Calu3 (cell line): Measurements from ENCODE around the gene SCTR. TPM values are rescaled to one million over a fixed set of nuclear protein-coding genes. Genes with fewer than 3 reads are reported as not detected.
A peak's percentile ranks its signal among the peaks of the same experiment; 100 is the strongest.

ENCODE experiments used
- BruUV-seq: library from RNA; stranded (reverse); fragments of 400-500 nt; replicated peaks from 2 replicates; lab custom pipeline; 2021; lab: Mats Ljungman, UMichigan
- CTCF ChIA-PET: fragments of 300-600 bp; sonication (Branson Sonifier 250); formaldehyde crosslinking; loops from one replicate; lab custom pipeline; 2022; ENCODE audit warnings: antibody characterized with exemption; lab: Charles Lee
- DNase-seq: peaks from one replicate; pipeline ENCODE4 v3.0.0; 2022
- H3K27ac Mint-ChIP-seq: one replicate; pipeline ENCODE4 v1.8.0; 2022; ENCODE audit warnings: mixed read lengths; ENCODE audit not compliant: unreplicated experiment
- H3K27me3 Mint-ChIP-seq: one replicate; pipeline ENCODE4 v1.8.0; 2022; ENCODE audit warnings: mixed read lengths; ENCODE audit not compliant: unreplicated experiment
- H3K36me3 Mint-ChIP-seq: one replicate; pipeline ENCODE4 v1.8.0; 2022; ENCODE audit warnings: mild to moderate bottlenecking, moderate library complexity, mixed read lengths; ENCODE audit not compliant: insufficient read depth, unreplicated experiment
- H3K4me1 Mint-ChIP-seq: one replicate; pipeline ENCODE4 v1.8.0; 2022; ENCODE audit warnings: mild to moderate bottlenecking, low read depth, mixed read lengths; ENCODE audit not compliant: unreplicated experiment
- H3K4me3 Mint-ChIP-seq: one replicate; pipeline ENCODE4 v1.8.0; 2022; ENCODE audit warnings: mild to moderate bottlenecking, low read depth, moderate library complexity, mixed read lengths; ENCODE audit not compliant: unreplicated experiment
- H3K9me3 Mint-ChIP-seq: one replicate; pipeline ENCODE4 v1.8.0; 2022; ENCODE audit warnings: low read depth, mixed read lengths; ENCODE audit not compliant: unreplicated experiment
- intact Hi-C: fragments of 100-400 bp; cut with micrococcal nuclease; formaldehyde crosslinking; loops from one replicate; pipeline ENCODE4 v1.10.0; 2022; ENCODE audit not compliant: unreplicated experiment
- total RNA-seq: library from RNA; stranded (reverse); gene quantifications from 2 replicates; pipeline ENCODE4 v1.2.3, GENCODE V29; 2022
- TF ChIP-seq, protein P1 (sequence below): fragments of 200-600 bp; IDR thresholded peaks from one replicate; pipeline ENCODE4 v1.8.0; 2022; ENCODE audit warnings: antibody characterized with exemption; ENCODE audit not compliant: unreplicated experiment

The SCTR gene
- total RNA-seq, 1 experiment from 2014 or later = 0.85 TPM

DNA sequence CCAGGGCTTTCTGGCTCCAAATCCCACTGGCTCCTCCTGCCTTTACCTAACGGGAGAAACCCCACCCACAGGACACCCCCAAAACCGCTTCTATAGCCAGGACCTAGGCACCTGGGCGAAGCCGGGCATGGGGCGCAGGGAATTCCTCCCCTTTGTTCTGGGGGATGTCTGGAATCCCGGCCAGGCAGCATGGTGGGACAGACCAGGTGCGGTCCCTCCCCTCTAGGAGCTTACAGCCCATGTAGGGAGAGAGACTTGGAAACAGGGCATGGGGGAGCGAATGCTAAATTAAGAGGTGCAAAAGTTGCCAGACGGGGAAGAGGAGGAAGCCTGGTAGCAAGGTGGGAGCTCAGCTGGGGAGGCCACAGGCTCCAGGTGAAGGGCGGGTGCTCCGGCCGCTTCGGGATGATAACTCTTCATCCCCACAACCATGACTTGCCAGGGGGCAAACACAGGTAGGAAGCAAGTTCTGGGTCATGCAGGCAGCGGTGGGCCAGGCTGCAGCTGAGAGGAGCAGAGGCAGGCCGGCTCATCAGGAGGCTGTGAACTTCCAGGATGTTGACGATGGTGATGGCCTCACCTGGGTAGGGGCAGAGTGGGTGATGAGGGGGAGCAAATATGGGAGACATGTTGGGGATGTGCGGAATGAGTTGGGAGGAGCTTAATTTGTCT lies 91.3 kb downstream of the SCTR start:
- H3K9me3 Mint-ChIP-seq = no peaks in the 10 kb centered on the region
- H3K4me3 Mint-ChIP-seq = no peak overlapping the region
- H3K4me1 Mint-ChIP-seq = peaks cover 50% of the 10 kb centered on the region
- peaks cover 4% of the 10 kb centered on the region for H3K36me3 Mint-ChIP-seq
- intact Hi-C loops = no loop called here
- TF ChIP-seq, protein P1, sequence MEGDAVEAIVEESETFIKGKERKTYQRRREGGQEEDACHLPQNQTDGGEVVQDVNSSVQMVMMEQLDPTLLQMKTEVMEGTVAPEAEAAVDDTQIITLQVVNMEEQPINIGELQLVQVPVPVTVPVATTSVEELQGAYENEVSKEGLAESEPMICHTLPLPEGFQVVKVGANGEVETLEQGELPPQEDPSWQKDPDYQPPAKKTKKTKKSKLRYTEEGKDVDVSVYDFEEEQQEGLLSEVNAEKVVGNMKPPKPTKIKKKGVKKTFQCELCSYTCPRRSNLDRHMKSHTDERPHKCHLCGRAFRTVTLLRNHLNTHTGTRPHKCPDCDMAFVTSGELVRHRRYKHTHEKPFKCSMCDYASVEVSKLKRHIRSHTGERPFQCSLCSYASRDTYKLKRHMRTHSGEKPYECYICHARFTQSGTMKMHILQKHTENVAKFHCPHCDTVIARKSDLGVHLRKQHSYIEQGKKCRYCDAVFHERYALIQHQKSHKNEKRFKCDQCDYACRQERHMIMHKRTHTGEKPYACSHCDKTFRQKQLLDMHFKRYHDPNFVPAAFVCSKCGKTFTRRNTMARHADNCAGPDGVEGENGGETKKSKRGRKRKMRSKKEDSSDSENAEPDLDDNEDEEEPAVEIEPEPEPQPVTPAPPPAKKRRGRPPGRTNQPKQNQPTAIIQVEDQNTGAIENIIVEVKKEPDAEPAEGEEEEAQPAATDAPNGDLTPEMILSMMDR = no peak
- H3K27ac Mint-ChIP-seq = no peak overlapping the region
- DNase-seq = no peak
- CTCF ChIA-PET = no interaction called here
- peaks cover 5% of the 10 kb centered on the region for H3K27me3 Mint-ChIP-seq
- no TSS peak for BruUV-seq

DNA sequence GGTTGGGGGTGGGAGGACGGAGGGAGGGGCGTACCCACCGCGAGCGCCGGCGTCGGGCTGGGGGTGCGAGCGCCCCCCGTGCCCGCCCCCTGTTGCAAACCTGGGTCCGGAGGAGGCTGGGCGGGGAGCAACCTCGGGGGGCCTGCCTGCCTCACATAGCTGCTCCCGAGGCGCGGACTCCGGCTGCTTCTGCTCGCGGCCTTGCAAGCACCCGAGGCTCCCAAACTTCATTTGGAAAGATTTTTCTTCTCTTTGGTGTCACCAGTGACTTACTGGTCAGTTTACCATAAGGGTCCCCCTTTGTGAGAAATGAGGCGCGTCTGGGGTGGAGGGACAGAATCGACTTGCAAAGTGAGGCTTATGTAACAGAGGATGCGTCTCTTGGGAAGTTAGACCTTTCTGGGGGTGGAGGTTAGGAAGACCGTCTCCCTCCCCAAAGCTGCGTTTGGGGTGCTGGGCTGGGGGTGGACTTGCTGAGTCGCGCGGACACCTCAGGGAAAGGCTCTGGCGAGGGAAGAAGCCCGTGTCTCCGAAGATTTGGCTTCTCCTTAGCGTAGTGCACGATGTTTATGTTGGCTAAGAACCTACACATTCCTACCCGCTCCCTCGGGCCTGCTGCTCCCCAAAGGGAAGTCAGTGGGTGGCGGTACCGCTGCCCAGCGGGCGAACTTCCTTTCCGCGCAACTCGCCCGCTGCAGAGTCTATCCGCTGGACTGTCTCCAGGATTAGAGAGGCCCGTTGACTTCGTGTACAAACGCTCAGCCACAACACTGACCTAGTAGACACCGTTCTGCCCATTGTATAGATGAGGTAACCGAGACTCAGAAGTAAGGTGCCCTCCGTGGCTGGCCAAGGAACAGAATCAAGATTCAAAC lies 92.1 kb downstream of the SCTR start:
- no TSS peak for BruUV-seq
- intact Hi-C loops = no loop called here
- DNase-seq = no peak
- H3K27ac Mint-ChIP-seq = no peak overlapping the region
- H3K4me1 Mint-ChIP-seq = peaks cover 57% of the 10 kb centered on the region
- H3K4me3 Mint-ChIP-seq = peak overlapping the region; percentile 47
- H3K9me3 Mint-ChIP-seq = no peaks in the 10 kb centered on the region
- TF ChIP-seq, protein P1 = no peak
- H3K27me3 Mint-ChIP-seq = peaks cover 13% of the 10 kb centered on the region
- CTCF ChIA-PET = interaction anchor here (0.7 to 1.1 kb wide), 2 partner anchors 12 to 45 kb away, joined by 3 to 7 read pairs; no protein-coding TSS in a partner anchor
- peaks cover 4% of the 10 kb centered on the region for H3K36me3 Mint-ChIP-seq

DNA sequence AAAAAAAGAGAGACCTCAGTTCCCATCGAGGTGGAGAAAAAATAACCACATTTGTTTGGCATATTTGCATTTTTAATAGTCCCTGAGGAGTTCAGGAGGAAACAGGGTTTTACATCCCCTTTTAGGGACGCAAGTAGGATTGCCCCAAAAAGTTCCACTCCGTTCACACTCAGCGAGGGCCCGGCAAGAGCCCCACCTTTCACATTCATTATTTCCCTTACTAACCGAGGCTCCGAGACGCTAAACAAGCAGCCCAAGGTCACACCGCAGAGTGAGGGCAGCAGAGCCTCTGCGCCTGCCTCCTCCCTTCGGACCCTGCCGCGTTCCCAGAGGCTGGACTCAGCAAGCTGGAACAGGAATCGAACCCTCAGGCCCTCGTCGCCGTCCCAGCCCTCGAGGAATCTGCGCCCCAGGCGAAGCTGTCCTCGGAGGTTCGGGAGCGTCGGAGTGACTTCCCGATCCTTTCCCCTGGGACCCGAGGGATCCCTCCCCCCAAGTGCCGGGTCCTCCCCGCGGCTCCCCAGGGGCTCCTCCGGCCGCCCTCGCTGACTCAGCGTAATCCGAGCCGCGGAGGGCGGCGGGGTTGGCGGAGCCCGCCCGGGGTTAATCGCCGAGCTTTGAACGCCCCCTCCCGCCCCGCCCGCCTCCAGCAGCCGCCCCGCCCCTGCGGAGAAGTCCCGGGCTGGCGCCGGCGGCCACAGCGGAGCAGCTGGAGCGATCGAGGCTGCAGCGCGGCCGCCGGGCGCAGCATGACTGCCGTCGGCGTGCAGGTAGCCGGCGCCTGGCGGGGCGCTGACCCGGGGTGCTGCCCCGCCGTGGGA lies 92.9 kb downstream of the SCTR start, which contains the start of gene TMEM37:
Gene TMEM37, plus strand, starts transcription at position 700 of the 821 bp plus-strand sequence. Its CDS starts 50 bp downstream, at position 750.
- TF ChIP-seq, protein P1 = no peak
- Mint-ChIP-seq H3K27me3 (peaks cover 21% of the 10 kb centered on the region), H3K4me1 (peaks cover 66% of the 10 kb centered on the region), H3K9me3 (no peaks in the 10 kb centered on the region), H3K36me3 (peaks cover 4% of the 10 kb centered on the region), H3K4me3 (peak within 1 kb of the TSS; percentile 53), H3K27ac (no peak within 1 kb of the TSS)
- CTCF ChIA-PET = interaction anchor here (0.7 to 1.1 kb wide), 2 partner anchors 11 to 45 kb away, joined by 3 to 7 read pairs; no protein-coding TSS in a partner anchor
- DNase-seq = peak; percentile 68
- BruUV-seq = no TSS peak
- intact Hi-C loops = no loop called here

DNA sequence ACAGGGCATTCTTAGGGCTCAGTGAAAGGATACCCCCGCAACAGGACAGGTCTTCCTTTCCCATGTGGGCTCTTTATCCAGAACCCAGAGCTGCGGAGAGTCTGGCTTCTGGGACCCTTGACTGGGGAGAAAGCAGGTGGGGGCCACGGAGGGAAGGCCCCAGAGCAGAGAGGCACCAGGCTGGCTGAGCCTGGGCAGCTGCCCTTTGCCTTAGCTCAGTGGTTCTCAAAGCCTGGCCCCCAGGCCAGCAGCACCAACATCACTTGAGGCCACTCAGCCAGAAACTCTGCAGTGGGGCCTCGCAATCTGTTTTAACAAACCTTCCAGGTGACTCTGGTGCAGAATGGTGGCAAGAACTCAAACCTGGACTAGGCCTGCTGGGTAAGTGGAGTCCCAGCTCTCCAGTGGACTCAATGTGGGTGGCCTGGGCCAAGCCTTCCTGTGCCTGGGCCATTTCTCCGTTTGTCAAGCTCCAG lies 94.2 kb downstream of the SCTR start:
- no peaks in the 10 kb centered on the region for H3K9me3 Mint-ChIP-seq
- no peak overlapping the region for H3K27ac Mint-ChIP-seq
- TF ChIP-seq, protein P1 = no peak
- H3K4me1 Mint-ChIP-seq = peaks cover 67% of the 10 kb centered on the region
- no peak overlapping the region for H3K4me3 Mint-ChIP-seq
- intact Hi-C loops = no loop called here
- CTCF ChIA-PET = no interaction called here
- no TSS peak for BruUV-seq
- H3K27me3 Mint-ChIP-seq = peaks cover 24% of the 10 kb centered on the region
- no peak for DNase-seq
- peaks cover 4% of the 10 kb centered on the region for H3K36me3 Mint-ChIP-seq
